HG03025 (cell line): ENCODE measurements around the gene USHBP1.

Source experiments
- ATAC-seq: cut with Tn5 transposase; IDR thresholded peaks from one replicate; pipeline ENCODE4 v1.9.1; 2021; ENCODE audit warnings: mild to moderate bottlenecking, moderate library complexity; ENCODE audit not compliant: unreplicated experiment, low FRiP score

USHBP1 gene

DNA sequence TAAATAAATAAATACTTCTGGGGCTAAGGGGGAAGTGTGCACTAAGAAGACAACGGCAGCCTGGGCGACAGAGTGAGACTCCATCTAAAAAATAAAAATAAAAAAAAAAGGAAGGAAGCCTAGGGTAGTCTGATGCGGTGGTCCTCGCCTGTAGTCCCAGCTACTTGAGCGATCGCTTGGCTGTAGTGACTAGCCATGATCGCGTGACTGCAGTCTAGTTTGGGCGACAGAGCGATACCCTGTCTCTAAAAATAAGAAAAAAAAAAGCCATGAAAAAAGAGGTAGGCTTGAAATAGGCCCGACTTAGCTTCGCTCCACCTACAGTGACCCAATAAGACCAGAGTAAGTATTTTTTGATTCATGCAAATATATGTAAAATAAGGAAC, 2.0 kb upstream of the USHBP1 start:
- no peak for ATAC-seq

DNA sequence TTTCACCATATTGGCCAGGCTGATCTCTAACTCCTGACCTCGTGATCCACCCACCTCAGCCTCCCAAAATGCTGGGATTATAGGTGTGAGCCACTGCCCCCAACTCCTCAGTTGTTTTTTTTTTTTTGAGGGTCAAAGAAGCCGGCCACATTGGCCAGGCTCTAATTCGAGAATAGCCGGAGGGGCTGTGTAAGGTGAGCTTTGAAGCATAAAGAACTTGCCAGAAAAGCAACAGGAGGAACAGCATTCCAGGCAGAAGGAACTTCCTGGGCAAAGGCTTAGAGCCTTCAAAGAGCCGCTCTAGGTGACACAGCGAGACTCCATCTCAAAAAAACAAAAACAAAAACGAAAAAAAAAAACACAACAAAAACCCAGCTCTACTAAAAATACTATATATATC, 1.5 kb upstream of the USHBP1 start:
- ATAC-seq, result no peak

DNA sequence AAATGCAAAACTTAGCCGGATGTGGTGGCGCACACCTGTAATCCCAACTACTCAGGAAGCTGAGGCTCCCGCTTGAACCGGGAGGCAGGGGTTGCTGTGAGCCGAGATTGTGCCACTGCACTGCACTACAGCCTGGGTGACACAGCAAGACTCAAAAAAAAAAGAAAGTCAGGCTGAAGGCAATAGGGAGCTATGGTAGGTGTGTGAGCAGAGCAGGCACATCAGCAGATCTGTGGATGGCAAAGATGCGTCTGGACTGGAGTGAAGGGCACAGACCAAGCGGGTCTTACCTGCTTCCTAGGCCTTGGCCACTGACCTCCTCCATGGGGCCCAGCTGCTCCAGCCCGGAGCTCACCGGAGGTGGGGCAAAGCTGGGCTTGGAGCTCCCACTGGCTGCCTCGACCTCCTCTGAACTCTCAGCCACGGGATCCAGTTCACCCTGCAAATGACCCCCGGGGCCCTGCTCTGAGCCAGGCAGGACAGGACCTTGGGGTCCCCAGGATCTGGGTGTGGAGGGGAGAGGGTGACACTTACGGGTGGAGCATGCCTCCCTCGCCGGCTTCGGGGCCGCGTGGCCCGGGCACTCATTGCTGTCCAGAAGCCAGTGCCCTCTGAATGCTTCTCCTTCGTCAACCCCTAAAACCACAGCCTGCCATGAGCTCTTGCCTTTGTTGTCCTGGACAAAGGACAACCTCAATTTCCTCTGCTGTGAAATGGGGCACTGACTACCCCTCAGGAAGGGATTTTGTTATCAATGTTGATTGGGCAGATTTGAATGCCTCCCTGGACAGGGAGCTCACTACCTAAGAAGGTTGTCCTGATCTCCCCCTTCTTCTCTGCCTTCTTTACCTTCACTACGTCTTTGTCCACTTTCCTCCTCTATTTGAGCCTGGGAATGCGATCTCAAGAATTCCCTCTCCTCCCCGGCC, 569 bp downstream of the USHBP1 start:
- ATAC-seq, result no peak

DNA sequence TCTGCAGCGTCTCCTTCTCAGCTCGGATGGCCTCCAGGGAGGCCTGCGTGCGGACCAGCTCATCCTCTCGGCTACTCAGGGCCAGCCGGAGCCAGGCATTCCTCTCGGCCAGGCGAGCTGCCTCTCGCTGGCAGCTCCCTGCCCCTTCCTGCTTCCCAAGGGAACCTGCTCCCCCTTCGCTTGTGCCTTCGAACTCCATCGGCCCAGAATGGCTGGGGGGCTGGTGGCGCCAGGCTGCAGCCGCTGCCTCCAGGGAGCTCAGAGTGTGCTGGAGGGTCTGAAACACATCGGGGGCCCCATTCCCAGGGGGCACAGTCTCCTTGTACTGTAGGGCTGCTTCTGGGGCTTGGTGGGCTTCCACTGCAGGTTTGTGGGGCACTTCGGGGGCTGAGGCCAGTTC, 2.0 kb downstream of the USHBP1 start:
- no peak for ATAC-seq

DNA sequence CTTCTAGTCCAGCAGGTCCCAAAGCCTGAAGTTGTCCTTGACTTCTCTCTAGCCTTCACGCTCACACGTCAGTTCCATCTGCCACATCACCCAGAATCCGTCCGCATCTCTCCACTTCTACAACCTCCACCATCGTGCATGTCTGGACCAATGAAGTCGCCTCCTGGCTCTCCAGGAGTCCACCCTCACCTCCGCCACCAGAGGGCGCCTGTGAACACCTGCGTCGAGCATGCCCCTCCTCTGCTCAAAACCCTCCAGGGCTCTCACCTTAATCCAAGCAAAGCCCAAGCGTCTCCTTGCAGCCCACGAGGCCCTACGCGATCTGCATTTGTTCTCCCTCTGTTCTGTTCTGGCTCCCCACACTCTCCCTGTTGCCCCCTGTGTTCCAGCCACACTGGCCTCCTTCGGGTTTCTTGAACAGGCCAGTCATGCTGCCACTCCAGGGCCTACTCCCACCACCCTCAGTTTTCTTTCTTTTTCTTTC, 3.7 kb downstream of the USHBP1 start:
- ATAC-seq, result no peak

DNA sequence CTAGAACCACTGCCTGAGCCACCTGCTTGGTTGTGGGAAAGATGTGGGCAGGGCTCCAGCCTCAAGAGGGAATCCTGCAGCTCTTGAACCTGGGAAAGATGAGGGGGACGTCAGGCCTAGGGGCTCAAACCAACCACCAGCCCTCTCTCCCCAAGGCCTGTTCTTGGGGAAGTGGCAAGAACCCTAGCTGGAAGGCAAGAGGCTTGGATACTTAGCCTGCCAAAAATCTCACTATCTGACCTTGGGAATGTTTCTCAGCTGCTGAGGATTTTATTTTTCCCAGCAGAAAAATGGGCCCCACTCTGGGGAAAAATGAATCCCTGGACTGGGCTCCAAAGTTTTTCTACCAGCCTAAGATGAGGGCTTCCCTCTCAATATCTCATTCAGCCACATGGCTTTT, 4.6 kb downstream of the USHBP1 start:
- no peak for ATAC-seq

DNA sequence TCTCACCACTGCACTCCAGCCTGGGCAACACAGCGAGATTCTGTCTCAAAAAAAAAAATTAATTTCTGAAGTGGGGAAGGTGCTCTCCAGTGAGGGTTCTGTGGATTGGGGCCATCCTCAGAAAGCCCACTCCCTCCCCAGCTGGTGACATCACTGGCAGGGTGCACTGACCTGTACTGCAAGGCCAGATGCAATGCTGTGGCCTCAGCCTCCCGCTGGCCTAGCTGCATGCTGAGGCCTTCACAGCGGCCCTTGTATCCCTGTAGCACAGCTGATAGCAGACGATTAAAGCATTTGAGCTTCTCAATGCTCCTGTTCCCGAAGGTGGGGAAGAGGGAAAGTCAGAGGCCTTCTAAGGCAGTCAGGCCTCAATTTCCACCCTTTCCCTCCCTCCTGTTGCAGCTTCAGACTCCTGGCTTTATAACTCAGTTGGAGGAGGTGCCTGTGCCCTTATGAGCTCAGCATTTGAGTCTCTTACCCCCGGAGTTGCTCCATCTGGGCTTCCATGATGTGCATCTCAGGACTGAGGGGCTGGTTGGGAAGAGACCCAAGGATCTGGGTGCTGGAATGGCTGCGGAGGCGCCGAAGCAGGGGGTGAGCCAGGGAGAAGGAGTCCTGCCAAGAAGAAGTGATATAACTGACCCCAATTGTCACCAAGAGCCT, 5.3 kb downstream of the USHBP1 start:
- ATAC-seq, result no peak

DNA sequence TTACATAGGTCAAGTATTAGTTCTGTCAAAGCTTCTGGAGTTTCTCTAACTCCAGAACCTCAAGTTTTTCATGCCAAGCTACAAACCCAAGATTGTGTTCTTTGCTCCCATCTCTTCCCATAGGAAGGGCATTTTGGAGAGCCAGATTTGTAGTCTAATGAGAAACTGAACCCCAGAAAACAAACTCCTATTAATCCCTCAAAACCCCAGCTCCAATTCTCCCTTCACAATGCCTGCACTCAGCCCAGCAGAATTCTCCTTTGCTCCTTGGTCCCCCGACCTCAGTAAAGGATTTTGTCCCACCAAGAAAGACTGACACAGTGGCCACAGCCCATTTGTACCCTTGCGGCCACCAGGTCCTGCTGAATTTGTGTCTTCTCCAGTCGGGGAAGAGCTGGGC, 8.4 kb downstream of the USHBP1 start:
- no peak for ATAC-seq

DNA sequence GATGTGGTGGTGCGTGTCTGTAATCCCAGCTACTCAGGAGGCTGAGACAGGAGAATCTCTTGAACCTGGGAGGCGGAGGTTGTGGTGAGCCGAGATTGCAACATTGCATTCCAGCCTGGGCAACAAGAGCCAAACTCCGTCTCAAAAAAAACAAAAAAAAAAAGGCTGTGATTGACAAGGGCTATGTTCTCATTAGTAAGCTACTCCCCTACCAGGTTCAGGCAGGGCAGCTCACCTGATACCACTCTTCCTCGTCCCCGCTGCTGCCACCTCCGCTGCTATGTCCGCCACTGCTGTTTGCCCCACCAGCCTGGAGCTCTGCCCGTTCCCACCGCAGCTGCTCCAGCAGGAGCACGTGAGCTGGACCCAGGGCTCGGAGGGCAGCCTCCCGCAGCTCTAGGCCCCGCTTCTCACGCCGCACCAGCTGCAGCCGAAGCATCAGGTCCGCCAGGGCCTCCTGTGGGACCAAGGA, 9.4 kb downstream of the USHBP1 start:
- ATAC-seq, result no peak

DNA sequence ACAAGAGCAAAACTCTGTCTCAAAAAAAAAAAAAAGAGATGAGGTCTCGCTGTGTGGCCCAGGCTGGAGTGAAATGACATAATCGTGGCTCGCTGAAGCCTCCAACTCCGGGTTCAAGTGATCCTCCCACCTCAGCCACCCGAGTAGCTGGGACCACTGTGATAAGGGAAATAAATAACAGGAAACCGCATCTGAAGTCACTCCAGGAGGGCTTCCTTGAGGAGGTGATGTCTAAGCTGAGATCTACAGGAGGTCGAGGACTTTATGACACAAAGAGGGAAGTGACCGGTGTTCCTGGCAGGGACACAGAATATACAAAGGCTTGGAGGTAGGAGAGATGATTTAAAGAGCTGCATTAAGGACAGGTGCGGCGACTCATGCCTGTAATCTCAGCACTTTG, 9.9 kb downstream of the USHBP1 start:
- ATAC-seq, result no peak

DNA sequence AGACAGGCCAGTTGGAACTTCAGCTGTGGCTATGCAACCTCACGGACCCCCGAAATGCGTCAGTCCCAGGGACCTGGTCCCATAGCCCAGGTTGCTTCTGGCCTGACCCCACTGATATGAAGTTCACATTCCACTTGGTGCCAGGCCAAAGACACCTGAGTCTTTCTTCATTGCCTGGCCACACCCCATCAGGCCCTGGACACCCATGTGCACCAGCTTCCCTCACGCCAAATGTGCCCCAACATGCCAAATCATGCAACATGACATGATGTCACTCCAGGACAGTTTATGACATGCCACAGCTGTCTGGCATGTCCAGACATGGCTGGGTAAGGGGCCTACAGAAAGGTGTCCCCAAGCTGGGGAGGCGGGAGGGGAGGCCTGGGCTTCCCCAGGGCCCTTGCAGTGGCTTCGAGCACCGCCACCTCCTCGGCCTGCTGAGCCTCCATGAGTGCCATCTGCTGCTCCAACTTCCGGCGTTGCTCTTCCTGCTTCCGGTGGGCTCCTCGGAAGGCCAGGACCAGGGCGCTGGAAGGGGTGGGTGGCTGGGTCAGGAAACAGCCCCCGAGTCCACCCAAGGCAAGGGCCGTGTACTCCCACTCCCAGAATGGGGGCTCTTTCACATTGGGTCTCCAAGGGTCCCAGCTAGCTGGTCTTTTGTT, 14.5 kb downstream of the USHBP1 start:
- ATAC-seq, result no peak

DNA sequence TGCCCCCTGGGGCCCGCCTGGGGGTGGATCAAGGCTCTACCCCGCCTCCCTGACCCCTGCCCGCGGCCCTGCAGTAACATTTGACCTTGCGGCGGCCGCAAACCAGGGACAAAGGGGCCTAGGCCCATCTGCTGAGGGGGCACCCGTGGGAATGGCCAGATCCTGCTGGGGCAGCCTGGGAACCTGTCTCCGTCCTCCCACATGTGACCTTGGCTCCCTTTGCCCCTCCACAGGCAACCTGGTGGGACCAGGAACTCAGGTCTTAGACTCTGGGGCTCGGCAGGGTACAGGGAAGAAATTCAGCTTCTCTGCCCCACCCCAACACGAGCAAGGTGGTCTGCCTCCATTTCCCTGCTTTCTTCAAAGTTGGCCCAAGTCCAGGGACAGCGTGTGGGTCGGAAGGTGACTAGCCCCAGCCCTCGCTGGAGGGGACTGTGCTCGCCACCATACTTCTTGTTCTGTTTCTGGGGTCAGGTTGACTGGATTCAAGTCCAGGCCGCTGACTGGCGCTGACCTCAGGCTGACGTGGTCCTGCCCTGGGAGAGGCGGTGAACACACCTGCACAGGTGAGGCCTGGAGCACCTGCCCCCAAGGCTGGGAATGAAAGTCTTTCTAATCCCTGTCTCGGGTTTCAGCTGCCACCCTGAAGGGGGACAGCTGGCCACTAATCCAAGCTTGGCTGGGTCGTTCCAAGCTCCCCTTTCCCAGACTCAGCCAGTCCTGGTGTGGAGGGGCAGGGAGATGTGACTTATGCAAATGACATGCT, 16.4 kb downstream of the USHBP1 start:
- ATAC-seq, result no peak

DNA sequence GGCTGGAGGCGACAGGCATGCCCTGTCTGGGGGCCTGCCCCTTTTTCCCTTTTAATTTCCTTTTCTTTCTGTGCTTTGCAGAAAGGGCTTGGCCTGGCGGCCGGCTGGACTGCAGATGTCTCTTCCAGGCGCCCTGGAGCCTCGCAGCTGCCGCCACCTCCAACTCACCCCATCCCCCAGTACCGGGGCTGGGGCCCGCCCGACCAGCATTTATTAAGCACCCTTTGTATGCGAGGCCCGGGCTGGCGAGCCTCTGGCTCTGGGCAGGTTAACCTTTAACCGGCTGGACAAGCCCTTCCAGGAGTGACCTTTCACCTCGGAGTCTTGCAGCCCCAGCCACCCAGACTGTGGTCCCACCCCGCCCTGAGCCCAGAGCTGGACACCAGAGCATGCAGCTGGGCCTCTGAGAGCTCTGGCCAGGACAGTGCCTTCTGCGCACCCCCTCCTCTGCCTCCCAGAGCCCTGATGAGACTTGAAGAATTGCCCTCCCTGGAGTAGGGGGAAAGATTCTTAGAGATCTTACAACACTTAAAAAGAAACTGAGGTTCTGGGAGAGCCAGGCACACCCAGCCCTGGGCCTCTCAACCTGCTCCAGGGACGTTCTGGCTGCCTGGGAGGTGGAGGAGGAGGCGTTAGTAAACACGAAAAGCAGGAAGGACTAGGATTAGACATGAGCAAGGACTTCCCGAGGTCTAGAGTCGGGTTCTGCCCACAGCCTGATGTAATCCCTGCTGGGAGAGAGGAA, 17.7 kb downstream of the USHBP1 start:
- no peak for ATAC-seq

DNA sequence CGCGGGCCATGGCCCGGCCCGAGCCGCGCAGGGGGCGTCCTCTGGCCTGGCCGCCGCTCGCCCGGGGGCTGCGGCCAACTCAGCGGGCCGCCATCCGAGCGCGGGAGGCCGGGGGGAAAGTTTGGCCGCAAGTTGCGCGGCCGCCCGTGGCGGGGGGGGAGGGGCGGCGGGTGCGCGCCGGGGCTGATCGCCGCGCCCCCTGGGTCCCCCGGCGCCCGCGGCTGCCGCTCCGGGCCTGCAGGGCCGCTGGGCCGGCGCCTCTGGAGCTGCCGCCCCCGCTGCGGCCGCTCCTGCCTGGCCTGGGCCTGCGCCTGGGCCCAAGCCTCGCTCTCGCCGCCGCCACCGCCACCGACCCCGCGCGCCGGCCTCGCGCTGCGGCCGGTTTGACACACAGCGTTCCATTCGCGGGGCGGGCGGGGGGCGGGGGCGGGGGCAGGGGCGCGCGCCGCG, 19.0 kb downstream of the USHBP1 start, which contains the start of gene NR2F6:
NR2F6 (minus strand) TSS at position 385 of the 450 bp plus-strand sequence. CDS start 699 bp downstream, outside the sequence.
- peak; percentile 5 for ATAC-seq

DNA sequence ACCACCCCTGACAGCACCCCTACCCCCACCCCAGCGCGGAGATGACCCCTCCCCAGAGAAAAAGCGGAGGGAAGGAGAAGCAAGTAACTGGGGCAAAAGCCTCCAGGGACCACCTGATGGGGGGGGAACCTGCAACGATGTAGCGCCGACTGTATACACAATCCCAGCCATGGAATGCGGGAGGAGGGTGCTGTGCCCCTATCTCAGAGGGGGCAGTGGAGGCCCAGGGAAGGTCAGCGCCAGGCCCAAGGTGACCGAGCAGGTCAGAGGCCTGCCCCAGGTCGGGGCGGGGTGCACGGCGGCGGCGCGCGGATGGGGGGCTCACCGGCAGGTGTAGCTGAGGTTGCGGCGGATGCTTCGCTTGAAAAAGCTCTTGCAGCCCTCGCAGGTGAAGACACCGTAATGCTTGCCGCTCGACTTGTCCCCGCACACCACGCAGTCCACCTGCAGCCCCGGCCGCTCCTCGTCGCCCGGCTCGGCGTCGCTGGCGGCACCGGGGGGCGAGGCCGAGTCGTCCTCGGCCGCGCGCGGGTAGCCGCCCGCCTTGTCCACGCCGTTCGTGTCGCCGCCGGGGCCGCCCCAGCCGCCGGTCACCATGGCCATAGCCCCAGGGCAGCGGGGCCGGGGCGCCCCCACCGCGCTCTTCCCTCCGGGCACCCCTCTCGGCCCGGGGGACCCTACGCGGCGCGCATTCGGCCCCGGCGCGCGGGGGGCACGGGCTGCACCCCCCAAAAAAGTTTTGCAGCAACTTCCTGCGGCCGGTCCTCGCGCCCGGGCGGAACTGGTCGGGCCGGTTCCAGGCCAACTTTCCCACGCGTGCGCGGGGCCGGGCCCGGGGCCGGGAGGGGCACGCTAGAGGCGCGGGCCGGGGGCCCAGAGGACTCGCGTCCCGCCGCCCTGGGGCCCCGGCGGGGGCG, 19.7 kb downstream of the USHBP1 start:
- ATAC-seq, result no peak

DNA sequence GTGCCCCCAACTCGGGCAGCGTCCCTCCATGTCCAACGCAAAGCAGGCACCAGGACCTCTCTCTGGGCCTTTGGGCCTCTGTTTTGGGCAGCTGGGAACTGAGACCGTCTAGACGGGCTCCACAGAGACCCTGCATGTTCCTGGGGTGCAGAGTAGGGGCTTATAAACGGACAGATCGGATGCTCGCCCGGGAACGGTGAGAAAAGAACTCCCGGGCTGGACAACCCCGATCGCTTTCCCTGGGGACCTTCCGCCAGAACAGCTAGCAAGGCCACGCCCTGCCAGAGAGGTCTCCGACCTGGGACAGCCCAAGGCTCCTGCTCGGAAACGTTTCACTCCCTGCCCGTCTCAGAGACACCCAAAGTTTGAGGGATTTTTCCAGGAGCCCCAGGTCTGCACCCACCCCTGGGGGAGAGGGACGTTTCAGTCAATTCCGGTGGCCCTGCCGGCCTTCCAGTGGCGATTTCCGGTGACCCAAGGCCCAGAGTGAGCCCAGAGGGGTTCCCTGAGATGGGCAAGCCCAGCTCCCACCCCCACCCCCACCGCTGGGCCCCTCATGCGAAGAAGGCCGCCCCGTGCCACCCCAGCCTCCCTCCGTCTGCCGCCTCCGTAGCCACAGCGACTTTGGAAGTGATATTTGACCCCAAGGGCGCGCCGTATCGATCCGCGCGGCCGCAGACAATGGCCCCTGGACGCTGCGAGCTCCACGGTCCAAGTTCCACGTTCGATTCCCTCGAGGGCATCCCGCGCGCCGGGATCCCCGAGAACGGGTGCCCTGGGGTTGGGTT, 20.5 kb downstream of the USHBP1 start:
- no peak for ATAC-seq

DNA sequence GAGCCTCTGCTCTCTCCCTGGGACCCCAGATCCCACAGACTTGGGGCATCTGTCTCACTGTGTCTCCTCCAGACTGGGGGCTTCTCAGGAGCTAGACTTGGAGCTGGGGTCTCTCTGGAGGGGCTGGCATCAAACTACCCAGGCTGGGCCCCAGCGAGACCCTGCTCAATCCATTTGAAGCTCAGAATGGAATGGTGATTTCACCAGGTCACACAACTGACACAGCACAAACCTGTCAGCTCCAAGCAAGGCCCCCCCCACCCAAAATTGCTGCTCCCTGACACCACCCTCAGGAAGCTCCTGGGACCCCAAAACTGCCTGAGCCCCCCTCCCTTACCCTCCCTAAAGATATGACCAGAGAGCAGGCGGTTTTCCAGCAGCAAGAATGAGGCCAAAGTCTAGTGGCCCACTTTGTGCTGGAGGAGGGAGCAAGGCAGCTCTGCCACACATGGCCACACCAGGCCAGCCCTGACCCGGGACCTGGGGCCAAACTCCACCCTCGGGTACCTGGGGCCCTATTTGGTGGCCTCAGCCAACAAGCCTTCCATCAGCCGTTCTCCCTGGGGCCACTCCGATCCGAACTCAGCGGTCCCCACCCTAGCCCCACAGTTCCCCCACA, 21.2 kb downstream of the USHBP1 start:
- ATAC-seq, result no peak
